ENCODE data around the gene LNP1. TPM values are rescaled to one million over a fixed set of nuclear protein-coding genes. Genes with fewer than 3 reads are reported as not detected.

The LNP1 gene
- total and polyA plus RNA-seq, 10 of the 15 experiments (the other 5 are each of a cell fraction or from before 2014, with no cell fraction given), result 2.1 to 4.2 (median 2.7) TPM

DNA sequence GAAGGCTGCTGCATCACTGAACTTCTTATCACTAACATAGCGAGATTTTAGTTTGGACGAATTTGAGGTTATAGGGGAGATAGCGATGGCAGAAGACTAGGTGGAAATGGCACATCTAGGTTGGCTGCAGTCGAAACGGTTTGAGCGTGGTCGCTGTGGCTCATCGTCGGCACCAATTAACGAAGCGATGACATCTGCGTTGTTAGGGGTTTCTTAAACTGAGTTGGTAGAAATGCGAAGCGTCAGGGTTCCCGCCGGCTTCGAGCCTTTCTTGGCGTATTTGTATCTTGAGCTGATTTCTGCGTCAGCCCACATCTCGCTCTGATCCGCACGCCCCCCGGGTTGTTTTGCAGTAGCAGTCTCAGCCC is 319 bp downstream of the LNP1 start:
- H3K9ac ChIP-seq (ENCODE audit: control insufficient read depth, insufficient read depth, low read length), result peak overlapping the region; percentile 81
- DNase-seq (ENCODE audit: low read depth, low spot score) (no peak), FAIRE-seq (no peak), ATAC-seq (peak; percentile 27)
- H4K20me1 ChIP-seq (ENCODE audit: control insufficient read depth, insufficient read depth), result no peaks in the 10 kb centered on the region
- POLR2A ChIA-PET, result interaction anchor here (0.7 to 3.1 kb wide), 14 partner anchors 9 to 557 kb away, joined by 3 to 16 read pairs (median 4); partner anchors contain the start of genes NIT2, TBC1D23 and TMEM45A
- no peaks in the 10 kb centered on the region for H3K9me3 ChIP-seq (replicated peaks; ENCODE audit: control insufficient read depth, insufficient read depth, low read length)
- SMC1A ChIA-PET (ENCODE audit: uncharacterized antibody, unreplicated experiment), result interaction anchor here (0.6 to 1.9 kb wide), 21 partner anchors 9 to 1481 kb away, joined by 3 to 7 read pairs (median 4); partner anchors contain the start of gene NIT2
- in situ Hi-C loops (cut with MboI) (no loop called here), intact Hi-C loops (cut with micrococcal nuclease; ENCODE audit: unreplicated experiment) (loop anchor here (2.0 to 5.0 kb wide), 2 partner anchors 191 to 309 kb away; no protein-coding TSS in a partner anchor)
- peak overlapping the region; percentile 99 for H3K27ac ChIP-seq (ENCODE audit: control insufficient read depth, insufficient read depth)
- peak overlapping the region; percentile 58 for H3K4me2 ChIP-seq (ENCODE audit: control insufficient read depth, insufficient read depth)
- peaks cover 78% of the 10 kb centered on the region for H3K79me2 ChIP-seq (ENCODE audit: control insufficient read depth, insufficient read depth, low read length)
- no peaks in the 10 kb centered on the region for H3K4me1 ChIP-seq (ENCODE audit: control insufficient read depth, insufficient read depth, low read length)
- H3K36me3 ChIP-seq (ENCODE audit: control insufficient read depth in 2 of 2, insufficient read depth in 2 of 2, low read length in 1 of 2), result no peaks in the 10 kb centered on the region; a peak in 1 of 4 replicates
- H2AFZ ChIP-seq (ENCODE audit: control insufficient read depth, low read depth, low read length), result peak overlapping the region; percentile 98
- 1% methylated on average over 23 of the region's 23 CpGs for WGBS (ENCODE audit: insufficient coverage, insufficient replicate concordance, low lambda C conversion rate, missing lambda C conversion rate)
- no peaks in the 10 kb centered on the region for H3K27me3 ChIP-seq (replicated peaks in 1 of 2; ENCODE audit: control insufficient read depth in 2 of 2, insufficient read depth in 2 of 2, low read length in 1 of 2)
- BruUV-seq (replicated peaks), result TSS peak; percentile 91
- RAD21 ChIA-PET (ENCODE audit: unreplicated experiment), result interaction anchor here (0.7 to 1.7 kb wide), 5 partner anchors 61 to 333 kb away, joined by 3 to 7 read pairs (median 4); partner anchors contain the start of gene TBC1D23
- peak overlapping the region; percentile 73 for H3K4me3 ChIP-seq
- CTCF ChIA-PET, result interaction anchor here (0.6 to 1.9 kb wide), 12 partner anchors 9 to 234 kb away, joined by 3 to 7 read pairs (median 4); partner anchors contain the start of gene TMEM45A
- TF ChIP-seq CBX3 (IDR thresholded peaks at IDR 0.05; ENCODE audit: borderline replicate concordance, low read depth) (no peak), SREBF2 (IDR thresholded peaks at IDR 0.05; ENCODE audit: low read length) (no peak), BCL11A (IDR thresholded peaks at IDR 0.05; ENCODE audit: low read depth, low read length) (no peak), DPF2 (IDR thresholded peaks at IDR 0.05) (no peak), IRF4 (IDR thresholded peaks at IDR 0.05; ENCODE audit: low read depth, low read length) (no peak), GATAD2B (conservative IDR thresholded peaks at IDR 0.05; ENCODE audit: low read depth) (no peak; the same call in 1 of the 2 replicates), RUNX3 (IDR thresholded peaks at IDR 0.05; ENCODE audit: low read length) (peak; percentile 3; the same call in 1 of the 2 replicates), RB1 (IDR thresholded peaks at IDR 0.05; ENCODE audit: borderline replicate concordance) (peak; percentile 8; the same call in 1 of the 2 replicates), CREM (IDR thresholded peaks at IDR 0.05; ENCODE audit: low read depth) (no peak), ZBED1 (IDR thresholded peaks at IDR 0.05; ENCODE audit: borderline replicate concordance) (no peak), NR2C1 (IDR thresholded peaks at IDR 0.05) (no peak), CEBPB (IDR thresholded peaks at IDR 0.05; ENCODE audit: borderline replicate concordance in 1 of 2, low read depth in 2 of 2, low read length in 2 of 2) (no peak), ZNF217 (IDR thresholded peaks at IDR 0.05) (no peak), IKZF1 (conservative IDR thresholded peaks at IDR 0.05) (no peak), POU2F2 (IDR thresholded peaks at IDR 0.05; ENCODE audit: borderline replicate concordance, low read depth, low read length) (no peak), MTA2 (IDR thresholded peaks at IDR 0.05; ENCODE audit: low read depth) (no peak), RAD21 (IDR thresholded peaks at IDR 0.05; ENCODE audit: insufficient read depth, low read depth, low read length) (no peak)
- TF ChIP-seq, protein P1, sequence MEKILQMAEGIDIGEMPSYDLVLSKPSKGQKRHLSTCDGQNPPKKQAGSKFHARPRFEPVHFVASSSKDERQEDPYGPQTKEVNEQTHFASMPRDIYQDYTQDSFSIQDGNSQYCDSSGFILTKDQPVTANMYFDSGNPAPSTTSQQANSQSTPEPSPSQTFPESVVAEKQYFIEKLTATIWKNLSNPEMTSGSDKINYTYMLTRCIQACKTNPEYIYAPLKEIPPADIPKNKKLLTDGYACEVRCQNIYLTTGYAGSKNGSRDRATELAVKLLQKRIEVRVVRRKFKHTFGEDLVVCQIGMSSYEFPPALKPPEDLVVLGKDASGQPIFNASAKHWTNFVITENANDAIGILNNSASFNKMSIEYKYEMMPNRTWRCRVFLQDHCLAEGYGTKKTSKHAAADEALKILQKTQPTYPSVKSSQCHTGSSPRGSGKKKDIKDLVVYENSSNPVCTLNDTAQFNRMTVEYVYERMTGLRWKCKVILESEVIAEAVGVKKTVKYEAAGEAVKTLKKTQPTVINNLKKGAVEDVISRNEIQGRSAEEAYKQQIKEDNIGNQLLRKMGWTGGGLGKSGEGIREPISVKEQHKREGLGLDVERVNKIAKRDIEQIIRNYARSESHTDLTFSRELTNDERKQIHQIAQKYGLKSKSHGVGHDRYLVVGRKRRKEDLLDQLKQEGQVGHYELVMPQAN (conservative IDR thresholded peaks at IDR 0.05), result no peak; the same call in none of the 2 replicates
- TF ChIP-seq, protein P2, sequence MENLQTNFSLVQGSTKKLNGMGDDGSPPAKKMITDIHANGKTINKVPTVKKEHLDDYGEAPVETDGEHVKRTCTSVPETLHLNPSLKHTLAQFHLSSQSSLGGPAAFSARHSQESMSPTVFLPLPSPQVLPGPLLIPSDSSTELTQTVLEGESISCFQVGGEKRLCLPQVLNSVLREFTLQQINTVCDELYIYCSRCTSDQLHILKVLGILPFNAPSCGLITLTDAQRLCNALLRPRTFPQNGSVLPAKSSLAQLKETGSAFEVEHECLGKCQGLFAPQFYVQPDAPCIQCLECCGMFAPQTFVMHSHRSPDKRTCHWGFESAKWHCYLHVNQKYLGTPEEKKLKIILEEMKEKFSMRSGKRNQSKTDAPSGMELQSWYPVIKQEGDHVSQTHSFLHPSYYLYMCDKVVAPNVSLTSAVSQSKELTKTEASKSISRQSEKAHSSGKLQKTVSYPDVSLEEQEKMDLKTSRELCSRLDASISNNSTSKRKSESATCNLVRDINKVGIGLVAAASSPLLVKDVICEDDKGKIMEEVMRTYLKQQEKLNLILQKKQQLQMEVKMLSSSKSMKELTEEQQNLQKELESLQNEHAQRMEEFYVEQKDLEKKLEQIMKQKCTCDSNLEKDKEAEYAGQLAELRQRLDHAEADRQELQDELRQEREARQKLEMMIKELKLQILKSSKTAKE (IDR thresholded peaks at IDR 0.05; ENCODE audit: low read depth, poor library complexity, severe bottlenecking), result no peak
- TF ChIP-seq, protein P3, sequence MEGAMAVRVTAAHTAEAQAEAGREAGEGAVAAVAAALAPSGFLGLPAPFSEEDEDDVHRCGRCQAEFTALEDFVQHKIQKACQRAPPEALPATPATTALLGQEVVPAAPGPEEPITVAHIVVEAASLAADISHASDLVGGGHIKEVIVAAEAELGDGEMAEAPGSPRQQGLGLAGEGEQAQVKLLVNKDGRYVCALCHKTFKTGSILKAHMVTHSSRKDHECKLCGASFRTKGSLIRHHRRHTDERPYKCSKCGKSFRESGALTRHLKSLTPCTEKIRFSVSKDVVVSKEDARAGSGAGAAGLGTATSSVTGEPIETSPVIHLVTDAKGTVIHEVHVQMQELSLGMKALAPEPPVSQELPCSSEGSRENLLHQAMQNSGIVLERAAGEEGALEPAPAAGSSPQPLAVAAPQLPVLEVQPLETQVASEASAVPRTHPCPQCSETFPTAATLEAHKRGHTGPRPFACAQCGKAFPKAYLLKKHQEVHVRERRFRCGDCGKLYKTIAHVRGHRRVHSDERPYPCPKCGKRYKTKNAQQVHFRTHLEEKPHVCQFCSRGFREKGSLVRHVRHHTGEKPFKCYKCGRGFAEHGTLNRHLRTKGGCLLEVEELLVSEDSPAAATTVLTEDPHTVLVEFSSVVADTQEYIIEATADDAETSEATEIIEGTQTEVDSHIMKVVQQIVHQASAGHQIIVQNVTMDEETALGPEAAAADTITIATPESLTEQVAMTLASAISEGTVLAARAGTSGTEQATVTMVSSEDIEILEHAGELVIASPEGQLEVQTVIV (IDR thresholded peaks at IDR 0.05; ENCODE audit: borderline replicate concordance, partially characterized antibody), result no peak
